RWPE2 (cell line): Measurements from ENCODE around the gene TRAF1.
"Not testable (repeated sequence)": the region's sequence is repeated elsewhere in the genome, so short reads cannot be mapped to it uniquely, and the experiment has no call there.

Source experiments
- ATAC-seq: fragments of 200-7000 bp; cut with Tn5 transposase; 3 replicates; pipeline ENCODE4 v1.9.1; 2021; ENCODE audit warnings: low read depth
- DNase-seq: peaks from one replicate; pipeline ENCODE4 v3.0.0-alpha.2; 2020; ENCODE audit warnings: low spot score
- H3K27ac ChIP-seq: fragments of 450-650 bp; 2 replicates; pipeline ENCODE4 v1.5.1; 2017; ENCODE audit warnings: mild to moderate bottlenecking; ENCODE audit not compliant: poor library complexity, severe bottlenecking
- H3K27me3 ChIP-seq: fragments of 250-450 bp; sonication (Bioruptor Pico); 2 replicates; pipeline ENCODE4 v1.5.1; 2021; ENCODE audit warnings: mild to moderate bottlenecking, moderate library complexity; ENCODE audit not compliant: insufficient read depth, poor library complexity, severe bottlenecking
- H3K36me3 ChIP-seq: fragments of 250-450 bp; sonication (Bioruptor Pico); 2 replicates; pipeline ENCODE4 v1.5.1; 2020; ENCODE audit warnings: low read depth, mild to moderate bottlenecking, moderate library complexity
- H3K4me1 ChIP-seq: fragments of 250-450 bp; sonication (Bioruptor Pico); 2 replicates; pipeline ENCODE4 v1.5.1; 2021; ENCODE audit warnings: mild to moderate bottlenecking, moderate library complexity; ENCODE audit not compliant: insufficient read depth, poor library complexity, severe bottlenecking
- H3K4me3 ChIP-seq: fragments of 250-450 bp; sonication (Bioruptor Pico); 2 replicates; pipeline ENCODE4 v1.5.1; 2021; ENCODE audit warnings: mild to moderate bottlenecking, moderate library complexity; ENCODE audit not compliant: severe bottlenecking
- H3K9me3 ChIP-seq: fragments of 250-450 bp; sonication (Bioruptor Pico); 2 replicates; pipeline ENCODE4 v1.5.1; 2021; ENCODE audit warnings: mild to moderate bottlenecking, moderate library complexity; ENCODE audit not compliant: severe bottlenecking
- TF ChIP-seq, protein P1 (sequence below): fragments of 450-650 bp; IDR thresholded peaks from one replicate; pipeline ENCODE4 v1.5.1; 2017; ENCODE audit warnings: mild to moderate bottlenecking, moderate library complexity; ENCODE audit not compliant: poor library complexity, severe bottlenecking

The TRAF1 gene, protein sequence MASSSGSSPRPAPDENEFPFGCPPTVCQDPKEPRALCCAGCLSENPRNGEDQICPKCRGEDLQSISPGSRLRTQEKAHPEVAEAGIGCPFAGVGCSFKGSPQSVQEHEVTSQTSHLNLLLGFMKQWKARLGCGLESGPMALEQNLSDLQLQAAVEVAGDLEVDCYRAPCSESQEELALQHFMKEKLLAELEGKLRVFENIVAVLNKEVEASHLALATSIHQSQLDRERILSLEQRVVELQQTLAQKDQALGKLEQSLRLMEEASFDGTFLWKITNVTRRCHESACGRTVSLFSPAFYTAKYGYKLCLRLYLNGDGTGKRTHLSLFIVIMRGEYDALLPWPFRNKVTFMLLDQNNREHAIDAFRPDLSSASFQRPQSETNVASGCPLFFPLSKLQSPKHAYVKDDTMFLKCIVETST

GRCh38 chr9:120926397-120926928, at the start of gene TRAF1:
TSS of gene TRAF1 (minus strand) at chr9:120926796. CDS start at chr9:120926075, 721 bp downstream.
- TF ChIP-seq, protein P1, sequence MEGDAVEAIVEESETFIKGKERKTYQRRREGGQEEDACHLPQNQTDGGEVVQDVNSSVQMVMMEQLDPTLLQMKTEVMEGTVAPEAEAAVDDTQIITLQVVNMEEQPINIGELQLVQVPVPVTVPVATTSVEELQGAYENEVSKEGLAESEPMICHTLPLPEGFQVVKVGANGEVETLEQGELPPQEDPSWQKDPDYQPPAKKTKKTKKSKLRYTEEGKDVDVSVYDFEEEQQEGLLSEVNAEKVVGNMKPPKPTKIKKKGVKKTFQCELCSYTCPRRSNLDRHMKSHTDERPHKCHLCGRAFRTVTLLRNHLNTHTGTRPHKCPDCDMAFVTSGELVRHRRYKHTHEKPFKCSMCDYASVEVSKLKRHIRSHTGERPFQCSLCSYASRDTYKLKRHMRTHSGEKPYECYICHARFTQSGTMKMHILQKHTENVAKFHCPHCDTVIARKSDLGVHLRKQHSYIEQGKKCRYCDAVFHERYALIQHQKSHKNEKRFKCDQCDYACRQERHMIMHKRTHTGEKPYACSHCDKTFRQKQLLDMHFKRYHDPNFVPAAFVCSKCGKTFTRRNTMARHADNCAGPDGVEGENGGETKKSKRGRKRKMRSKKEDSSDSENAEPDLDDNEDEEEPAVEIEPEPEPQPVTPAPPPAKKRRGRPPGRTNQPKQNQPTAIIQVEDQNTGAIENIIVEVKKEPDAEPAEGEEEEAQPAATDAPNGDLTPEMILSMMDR, result no peak
- Histone ChIP-seq H3K27me3 (no peaks in the 10 kb centered on the region), H3K4me3 (no peak within 1 kb of the TSS), H3K4me1 (peaks cover 9% of the 10 kb centered on the region), H3K36me3 (no peaks in the 10 kb centered on the region), H3K27ac (no peak within 1 kb of the TSS), H3K9me3 (no peaks in the 10 kb centered on the region)
- ATAC-seq (no peak), DNase-seq (no peak)

DNA sequence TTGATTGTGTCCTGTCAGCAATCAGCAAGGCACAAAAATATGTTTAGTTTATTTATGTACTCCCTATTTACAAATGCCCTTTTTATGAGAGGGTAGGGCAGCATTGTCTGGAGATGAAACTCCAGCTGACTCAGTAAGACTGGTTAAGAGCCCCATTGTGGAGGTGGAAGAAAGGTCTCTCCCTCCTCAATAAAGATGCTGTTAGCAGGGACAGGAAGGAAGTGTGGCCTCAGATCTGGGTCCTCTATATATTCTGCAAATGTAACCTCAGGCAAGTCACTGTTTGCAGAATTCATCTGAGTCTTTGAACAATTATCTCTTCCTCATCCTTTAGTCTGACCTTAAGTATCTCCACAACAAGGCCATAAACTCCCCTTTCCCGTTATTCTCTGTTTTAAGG, 48.3 kb upstream of the TRAF1 start:
- Histone ChIP-seq H3K4me1 (no peaks in the 10 kb centered on the region), H3K27me3 (no peaks in the 10 kb centered on the region), H3K27ac (no peak overlapping the region), H3K9me3 (no peaks in the 10 kb centered on the region), H3K36me3 (no peaks in the 10 kb centered on the region), H3K4me3 (no peak overlapping the region)
- no peak for ATAC-seq
- no peak for DNase-seq
- TF ChIP-seq, protein P1, result no peak

DNA sequence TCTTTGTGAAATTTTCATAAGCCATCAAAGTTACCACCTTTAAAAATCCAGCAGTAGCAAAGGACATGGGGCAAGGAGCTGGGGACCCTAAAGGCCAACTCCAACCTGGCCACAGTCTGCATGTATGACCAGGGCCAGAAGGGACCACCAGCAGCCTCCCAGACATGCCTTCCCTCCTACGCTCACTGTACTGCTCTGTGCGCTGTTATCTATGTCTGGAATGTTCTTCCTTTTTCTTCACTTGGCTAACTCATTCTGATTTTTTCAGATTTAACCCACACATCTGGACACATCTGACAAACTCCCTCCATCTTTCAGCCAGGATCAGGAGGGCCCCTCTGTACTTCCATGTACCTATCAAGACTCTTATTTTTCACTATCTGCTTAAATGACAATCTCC, 47.6 kb upstream of the TRAF1 start:
- Histone ChIP-seq H3K4me1 (no peaks in the 10 kb centered on the region), H3K27ac (no peak overlapping the region), H3K36me3 (no peaks in the 10 kb centered on the region), H3K4me3 (no peak overlapping the region), H3K9me3 (no peaks in the 10 kb centered on the region), H3K27me3 (no peaks in the 10 kb centered on the region)
- ATAC-seq, result no peak
- DNase-seq, result no peak
- TF ChIP-seq, protein P1, result no peak

GRCh38 chr9:120971938-120972337, 45.3 kb upstream of the TRAF1 start:
- DNase-seq, result no peak
- no peak overlapping the region for H3K27ac ChIP-seq
- TF ChIP-seq, protein P1, result no peak
- no peaks in the 10 kb centered on the region for H3K9me3 ChIP-seq
- no peaks in the 10 kb centered on the region for H3K4me1 ChIP-seq
- no peaks in the 10 kb centered on the region for H3K36me3 ChIP-seq
- ATAC-seq, result no peak
- no peaks in the 10 kb centered on the region for H3K27me3 ChIP-seq
- no peak overlapping the region for H3K4me3 ChIP-seq

DNA sequence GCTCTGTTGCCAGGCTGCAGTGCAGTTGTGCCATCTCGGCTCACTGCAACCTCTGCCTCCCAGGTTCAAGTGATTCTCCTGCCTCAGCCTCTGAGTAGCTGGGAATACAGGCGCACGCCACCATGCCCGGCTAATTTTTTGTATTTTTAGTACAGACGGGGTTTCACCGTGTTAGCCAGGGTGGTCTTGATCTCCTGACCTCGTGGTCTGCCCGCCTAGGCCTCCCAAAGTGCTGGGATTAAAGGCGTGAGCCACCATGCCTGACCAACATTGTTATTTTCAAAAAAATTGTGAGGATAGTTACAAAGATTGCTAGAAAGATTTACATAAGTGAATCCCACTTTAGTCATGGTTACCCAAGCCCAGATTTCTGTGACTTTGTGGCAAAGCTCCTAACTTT, 44.9 kb upstream of the TRAF1 start:
- not testable (repeated sequence) for H3K36me3 ChIP-seq, H3K27me3 ChIP-seq, H3K27ac ChIP-seq, H3K4me1 ChIP-seq, ATAC-seq, H3K4me3 ChIP-seq, H3K9me3 ChIP-seq, DNase-seq
